GM10847 (cell line): Measurements from ENCODE around the gene CDC42BPB.

Experiments used
- POLR2A ChIP-seq: IDR thresholded peaks from 2 replicates; pipeline ENCODE4 v1.6.1; 2011; ENCODE audit not compliant: insufficient read length; ENCODE audit errors: extremely low read depth

The CDC42BPB gene

GRCh38 chr14:102931580-102932285 is 125.6 kb downstream of the CDC42BPB start:
- no peak for TF ChIP-seq POLR2A

GRCh38 chr14:102930753-102931579 is 126.4 kb downstream of the CDC42BPB start:
- no peak for TF ChIP-seq POLR2A

GRCh38 chr14:102930138-102930752 is 127.1 kb downstream of the CDC42BPB start:
- TF ChIP-seq POLR2A = no peak

GRCh38 chr14:102929241-102930137 is 127.9 kb downstream of the CDC42BPB start:
- no peak for TF ChIP-seq POLR2A

GRCh38 chr14:102928412-102929240 is 128.7 kb downstream of the CDC42BPB start:
- TF ChIP-seq POLR2A = no peak

GRCh38 chr14:102927878-102928411 is 129.4 kb downstream of the CDC42BPB start:
- TF ChIP-seq POLR2A = no peak

GRCh38 chr14:102927346-102927877 is 129.9 kb downstream of the CDC42BPB start:
- no peak for TF ChIP-seq POLR2A

- no peak for TF ChIP-seq POLR2A
Observed at GRCh38 chr14:102926104-102926503, 131.2 kb downstream of the CDC42BPB start.

- TF ChIP-seq POLR2A = no peak
Observed at GRCh38 chr14:102925646-102926045, 131.7 kb downstream of the CDC42BPB start.

- no peak for TF ChIP-seq POLR2A
Observed at GRCh38 chr14:102924632-102925588, 132.4 kb downstream of the CDC42BPB start.

- TF ChIP-seq POLR2A = no peak
Observed at GRCh38 chr14:102923925-102924486, 133.3 kb downstream of the CDC42BPB start.

- no peak for TF ChIP-seq POLR2A
Observed at GRCh38 chr14:102923201-102923924, 134.0 kb downstream of the CDC42BPB start.
